HG03108 (cell line): ENCODE measurements around the gene TNRC6C.
"Not testable (repeated sequence)": the region's sequence is repeated elsewhere in the genome, so short reads cannot be mapped to it uniquely, and the experiment has no call there.

Experiments
- ATAC-seq: cut with Tn5 transposase; IDR thresholded peaks from one replicate; pipeline ENCODE4 v1.9.1; 2021; ENCODE audit warnings: moderate library complexity; ENCODE audit not compliant: unreplicated experiment

The TNRC6C gene

GRCh38 chr17:78133179-78133951 lies 174.9 kb downstream of the TNRC6C start:
- no peak for ATAC-seq

- no peak for ATAC-seq
These were observed 175.7 kb downstream of the TNRC6C start for GRCh38 chr17:78133971-78134898.

- ATAC-seq, result no peak
These were observed 176.4 kb downstream of the TNRC6C start for GRCh38 chr17:78134899-78135385.

- no peak for ATAC-seq
These were observed 177.5 kb downstream of the TNRC6C start for GRCh38 chr17:78135858-78136500.

GRCh38 chr17:78137392-78138203 lies 179.1 kb downstream of the TNRC6C start:
- no peak for ATAC-seq

GRCh38 chr17:78138204-78139060 lies 179.9 kb downstream of the TNRC6C start:
- no peak for ATAC-seq

- not testable (repeated sequence) for ATAC-seq
These were observed 181.3 kb downstream of the TNRC6C start for GRCh38 chr17:78139861-78140168.

GRCh38 chr17:78140169-78141051 lies 181.9 kb downstream of the TNRC6C start:
- ATAC-seq, result peak; percentile 59

GRCh38 chr17:78141437-78142118 lies 183.1 kb downstream of the TNRC6C start:
- no peak for ATAC-seq

- no peak for ATAC-seq
These were observed 183.8 kb downstream of the TNRC6C start for GRCh38 chr17:78142119-78142861.

GRCh38 chr17:78143214-78144146 lies 185.0 kb downstream of the TNRC6C start:
- ATAC-seq, result no peak

- no peak for ATAC-seq
These were observed 185.7 kb downstream of the TNRC6C start for GRCh38 chr17:78144147-78144719.

GRCh38 chr17:78144736-78145641 lies 186.5 kb downstream of the TNRC6C start:
- no peak for ATAC-seq

GRCh38 chr17:78146471-78146869 lies 188.0 kb downstream of the TNRC6C start:
- ATAC-seq, result no peak

- ATAC-seq, result no peak
These were observed 188.4 kb downstream of the TNRC6C start for GRCh38 chr17:78146881-78147280.
